T-helper 1 cell treated with Interleukin-12 subunit alpha and Interleukin-12 subunit beta and Interleukin-4 antibody, amounts not matched to agents 30 ng/mL and 1 ng/mL, for 36 hours (primary cell): ENCODE data around the gene DMRT1. TPM values are rescaled to one million over a fixed set of nuclear protein-coding genes. Genes with fewer than 3 reads are reported as not detected.

Experiments used
- intact Hi-C: fragments of 100-400 bp; cut with micrococcal nuclease; formaldehyde crosslinking; loops from one replicate; pipeline ENCODE4 v1.15.1; 2024
- total RNA-seq: library from RNA; stranded (reverse); gene quantifications from 2 replicates; pipeline ENCODE4 v1.2.3, GENCODE V29; 2022

Gene DMRT1
- total RNA-seq, 1 donor from 2014 or later = not detected

GRCh38 chr9:917730-918129 is 76.2 kb downstream of the DMRT1 start:
- intact Hi-C loops = no loop called here

- intact Hi-C loops = no loop called here
Observed at GRCh38 chr9:920927-921326, 79.4 kb downstream of the DMRT1 start.

GRCh38 chr9:922171-922570 is 80.7 kb downstream of the DMRT1 start:
- intact Hi-C loops = no loop called here

GRCh38 chr9:922731-923130 is 81.2 kb downstream of the DMRT1 start:
- intact Hi-C loops = no loop called here

GRCh38 chr9:926976-927375 is 85.5 kb downstream of the DMRT1 start:
- intact Hi-C loops = no loop called here

GRCh38 chr9:928363-929042 is 87.0 kb downstream of the DMRT1 start:
- intact Hi-C loops = no loop called here

- intact Hi-C loops = no loop called here
Observed at GRCh38 chr9:929719-930118, 88.2 kb downstream of the DMRT1 start.

GRCh38 chr9:933356-933755 is 91.9 kb downstream of the DMRT1 start:
- intact Hi-C loops = no loop called here

GRCh38 chr9:935348-935965 is 94.0 kb downstream of the DMRT1 start:
- intact Hi-C loops = no loop called here

- intact Hi-C loops = no loop called here
Observed at GRCh38 chr9:942805-943580, 101.5 kb downstream of the DMRT1 start.

- intact Hi-C loops = no loop called here
Observed at GRCh38 chr9:947985-948384, 106.5 kb downstream of the DMRT1 start.

GRCh38 chr9:948497-948896 is 107.0 kb downstream of the DMRT1 start:
- intact Hi-C loops = no loop called here

- intact Hi-C loops = no loop called here
Observed at GRCh38 chr9:950139-950538, 108.6 kb downstream of the DMRT1 start.

- intact Hi-C loops = no loop called here
Observed at GRCh38 chr9:952546-952945, 111.0 kb downstream of the DMRT1 start.

GRCh38 chr9:959105-959504 is 117.6 kb downstream of the DMRT1 start:
- intact Hi-C loops = no loop called here

- intact Hi-C loops = no loop called here
Observed at GRCh38 chr9:959914-960313, 118.4 kb downstream of the DMRT1 start.

GRCh38 chr9:962023-962422 is 120.5 kb downstream of the DMRT1 start:
- intact Hi-C loops = no loop called here

- intact Hi-C loops = loop anchor here (5.0 kb wide), 1 partner anchor 123 kb away; the partner anchor contains the start of gene DMRT1
Observed at GRCh38 chr9:965497-965896, 124.0 kb downstream of the DMRT1 start.

- intact Hi-C loops = loop anchor here (5.0 kb wide), 1 partner anchor 125 kb away; the partner anchor contains the start of gene DMRT1
Observed at GRCh38 chr9:966870-967269, 125.4 kb downstream of the DMRT1 start.

- intact Hi-C loops = loop anchor here (5.0 kb wide), 1 partner anchor 125 kb away; the partner anchor contains the start of gene DMRT1
Observed at GRCh38 chr9:967436-967835, 125.9 kb downstream of the DMRT1 start.

- intact Hi-C loops = loop anchor here (1.0 to 5.0 kb wide), 3 partner anchors 11 to 126 kb away; partner anchors contain the start of gene DMRT1
Observed at GRCh38 chr9:967903-968641, 126.6 kb downstream of the DMRT1 start.
